Natural killer cell (primary cell): ENCODE data around the gene RTL10. TPM values are rescaled to one million over a fixed set of nuclear protein-coding genes. Genes with fewer than 3 reads are reported as not detected.
A peak's percentile ranks its signal among the peaks of the same experiment; 100 is the strongest.

Experiments
- ATAC-seq, 3 donors: fragments of 150-1000 bp in 2 of 3; fragments of 200-7000 bp in 1 of 3; cut with Tn5 transposase; 1 replicate in 1 of 3; 2 replicates in 2 of 3; pipeline ENCODE4 v1.10.0; 2021; ENCODE audit warnings: mild to moderate bottlenecking in 2 of 3, moderate library complexity in 2 of 3
- DNase-seq, 2 donors: peaks; one replicate each; pipeline versions ENCODE4 v3.0.0 to v3.0.0-alpha.2; 2013 to 2021; ENCODE audit warnings: mixed read lengths in 1 of 2
- H3K27ac ChIP-seq: one replicate; pipeline ENCODE4 v1.5.1; 2013; ENCODE audit warnings: mild to moderate bottlenecking, low read length
- H3K27me3 ChIP-seq: one replicate; pipeline ENCODE4 v1.6.1; 2013; ENCODE audit warnings: low read length; ENCODE audit not compliant: control insufficient read depth, insufficient read depth
- H3K36me3 ChIP-seq: one replicate; pipeline ENCODE4 v1.6.1; 2013; ENCODE audit warnings: low read length; ENCODE audit not compliant: control insufficient read depth, insufficient read depth
- H3K4me1 ChIP-seq: one replicate; pipeline ENCODE4 v1.6.1; 2013; ENCODE audit warnings: low read length; ENCODE audit not compliant: control insufficient read depth, insufficient read depth
- H3K4me3 ChIP-seq: one replicate; pipeline ENCODE4 v1.5.1; 2013; ENCODE audit warnings: low read length
- H3K9me3 ChIP-seq: one replicate; pipeline ENCODE4 v1.6.1; 2013; ENCODE audit warnings: low read length; ENCODE audit not compliant: control insufficient read depth, insufficient read depth
- H3K27ac Mint-ChIP-seq, 2 donors: one replicate each; pipeline ENCODE4 v1.8.0; 2022; ENCODE audit warnings: mild to moderate bottlenecking in 2 of 2, mixed read lengths in 2 of 2, moderate library complexity in 1 of 2
- H3K27me3 Mint-ChIP-seq, 2 donors: one replicate each; pipeline ENCODE4 v1.8.0; 2022; ENCODE audit warnings: low read depth in 2 of 2, mixed read lengths in 2 of 2
- H3K36me3 Mint-ChIP-seq: one replicate; pipeline ENCODE4 v1.8.0; 2022; ENCODE audit warnings: mixed read lengths
- H3K4me1 Mint-ChIP-seq, 2 donors: one replicate each; pipeline ENCODE4 v1.8.0; 2022; ENCODE audit warnings: mixed read lengths in 2 of 2
- H3K4me3 Mint-ChIP-seq: one replicate; pipeline ENCODE4 v1.8.0; 2022; ENCODE audit warnings: mild to moderate bottlenecking, moderate library complexity, mixed read lengths
- H3K9me3 Mint-ChIP-seq, 2 donors: one replicate each; pipeline ENCODE4 v1.8.0; 2022; ENCODE audit warnings: mixed read lengths in 2 of 2
- CTCF ChIP-seq: fragments of 200-600 bp; IDR thresholded peaks from one replicate; pipeline ENCODE4 v1.8.0; 2022; ENCODE audit warnings: antibody characterized with exemption
- WGBS: methylation state at CpG from one replicate; pipeline ENCODE4 v1.1.7; 2013; ENCODE audit warnings: missing lambda C conversion rate; ENCODE audit not compliant: insufficient coverage; 5-methylcytosine and 5-hydroxymethylcytosine counted together
- intact Hi-C: fragments of 100-400 bp; cut with micrococcal nuclease; formaldehyde crosslinking; loops from one replicate; pipeline ENCODE4 v1.14.2; 2022
- total RNA-seq, 4 donors: library from RNA; stranded (reverse); fragments of 120-200 nt in 1 of 4; gene quantifications; one replicate each; pipeline versions ENCODE4 v1.2.3 to v1.2.4, GENCODE V29; 2013 to 2022

Gene RTL10
- total RNA-seq, 3 donors from 2014 or later (not counting 1 experiment from before 2014, with no cell fraction given) = 6.4 to 12.5 (median 11.7) TPM

DNA sequence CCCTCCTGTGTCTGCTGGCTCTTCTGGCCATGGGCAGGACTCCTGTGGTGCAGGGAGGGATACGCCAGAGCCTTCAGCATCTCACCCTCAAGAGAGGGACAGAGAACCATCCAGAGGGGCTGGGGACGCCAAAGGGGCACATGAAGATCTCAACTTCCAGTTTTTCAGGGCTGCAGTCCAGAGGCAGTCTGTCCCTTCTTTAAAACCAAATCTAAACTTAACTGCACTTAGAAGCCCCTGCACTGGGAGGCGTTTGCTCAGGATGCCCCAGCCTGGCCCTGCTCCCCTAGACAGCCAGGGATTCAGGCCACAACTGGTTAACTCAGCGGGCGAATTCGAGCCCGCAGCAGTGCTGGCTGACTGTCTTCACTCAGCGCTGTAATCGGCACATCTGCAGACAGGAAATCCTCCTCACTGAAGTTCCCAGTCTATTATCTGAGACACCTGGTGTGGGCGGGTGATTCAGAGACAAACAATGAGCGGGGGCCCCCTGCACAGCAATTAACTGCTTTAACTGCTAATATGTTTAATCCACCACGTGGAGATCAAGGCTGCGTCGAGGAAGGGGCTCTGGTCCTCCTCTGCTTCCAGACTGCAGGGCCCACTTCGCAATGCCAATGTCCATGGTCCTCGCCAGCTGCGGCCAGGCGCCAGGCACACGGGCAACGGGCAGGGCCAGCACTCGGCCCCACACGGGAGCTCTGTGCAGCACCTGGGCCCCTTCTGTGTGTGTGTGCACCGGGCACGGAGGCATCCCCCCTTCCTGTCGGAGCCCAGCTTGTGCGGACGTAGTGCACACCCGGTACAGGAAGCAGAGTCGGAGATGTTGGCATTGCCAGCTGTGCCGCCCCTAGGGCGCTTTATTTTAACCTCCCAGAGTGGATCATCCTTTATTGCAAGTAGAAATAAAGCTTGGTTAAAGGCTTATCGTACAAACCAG lies 36.9 kb upstream of the RTL10 start:
- Histone ChIP-seq H3K4me1 (peaks cover 34% of the 10 kb centered on the region), H3K27ac (peak overlapping the region; percentile 24), H3K9me3 (no peaks in the 10 kb centered on the region), H3K36me3 (peaks cover 3% of the 10 kb centered on the region), H3K4me3 (peak overlapping the region; percentile 21), H3K27me3 (no peaks in the 10 kb centered on the region)
- Mint-ChIP-seq H3K4me3 (peak overlapping the region; percentile 79), H3K4me1 (peaks cover 12 to 17% of the 10 kb centered on the region in 2 donors), H3K36me3 (no peaks in the 10 kb centered on the region), H3K27ac (peak overlapping the region; percentile 51 to 72), H3K9me3 (no peaks in the 10 kb centered on the region), H3K27me3 (no peaks in the 10 kb centered on the region)
- WGBS = 4% methylated on average over 32 of the region's 32 CpGs
- intact Hi-C loops = no loop called here
- no peak for TF ChIP-seq CTCF
- peak in 1 of 2 donors; percentile 90 for DNase-seq
- peak; percentile 74 to 84 (median 83) for ATAC-seq

GRCh38 chr22:19890502-19891316 lies 36.0 kb upstream of the RTL10 start:
- H3K27ac Mint-ChIP-seq = peak overlapping the region in 1 of 2 donors; percentile 72
- intact Hi-C loops = no loop called here
- ATAC-seq (no peak), DNase-seq (peak in 1 of 2 donors; percentile 26)
- H3K4me3 Mint-ChIP-seq = no peak overlapping the region
- H3K36me3 Mint-ChIP-seq = no peaks in the 10 kb centered on the region
- peaks cover 12 to 17% of the 10 kb centered on the region in 2 donors for H3K4me1 Mint-ChIP-seq
- no peaks in the 10 kb centered on the region for H3K9me3 ChIP-seq
- H3K4me3 ChIP-seq = no peak overlapping the region
- 81% methylated on average over 20 of the region's 20 CpGs for WGBS
- peaks cover 43% of the 10 kb centered on the region for H3K4me1 ChIP-seq
- H3K36me3 ChIP-seq = peaks cover 3% of the 10 kb centered on the region
- H3K9me3 Mint-ChIP-seq = no peaks in the 10 kb centered on the region
- H3K27me3 ChIP-seq = no peaks in the 10 kb centered on the region
- no peak overlapping the region for H3K27ac ChIP-seq
- no peak for TF ChIP-seq CTCF
- no peaks in the 10 kb centered on the region for H3K27me3 Mint-ChIP-seq

DNA sequence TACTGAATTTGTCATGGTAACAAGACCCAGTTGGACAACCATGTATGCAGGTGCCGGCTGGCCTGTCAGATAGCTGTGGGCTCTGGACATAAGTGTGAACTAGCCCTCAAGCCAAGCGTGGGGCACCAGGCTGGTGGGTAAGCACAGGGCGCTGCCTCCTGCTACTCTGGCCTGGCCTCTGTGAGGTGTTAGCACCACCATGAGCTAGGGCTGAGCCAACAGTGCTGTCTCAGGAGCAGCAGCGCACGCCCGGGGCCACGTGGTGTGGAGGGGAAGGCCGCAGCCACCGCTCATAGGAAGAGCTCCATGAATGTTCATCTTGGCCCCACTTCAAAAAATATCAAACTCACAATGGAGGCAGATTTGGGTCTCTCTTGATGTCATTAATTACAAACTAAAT lies 35.3 kb upstream of the RTL10 start:
- Histone ChIP-seq H3K36me3 (peaks cover 3% of the 10 kb centered on the region), H3K4me3 (no peak overlapping the region), H3K9me3 (no peaks in the 10 kb centered on the region), H3K4me1 (peaks cover 44% of the 10 kb centered on the region), H3K27ac (no peak overlapping the region), H3K27me3 (no peaks in the 10 kb centered on the region)
- Mint-ChIP-seq H3K4me3 (no peak overlapping the region), H3K9me3 (no peaks in the 10 kb centered on the region), H3K36me3 (no peaks in the 10 kb centered on the region), H3K27me3 (no peaks in the 10 kb centered on the region), H3K27ac (no peak overlapping the region), H3K4me1 (peaks cover 12 to 17% of the 10 kb centered on the region in 2 donors)
- intact Hi-C loops = no loop called here
- WGBS = 91% methylated on average over 7 of the region's 9 CpGs
- TF ChIP-seq CTCF = no peak
- DNase-seq = peak in 1 of 2 donors; percentile 68
- ATAC-seq = no peak
